WTC11 (cell line): ENCODE data around the gene ADAMTSL4. TPM values are rescaled to one million over a fixed set of nuclear protein-coding genes. Genes with fewer than 3 reads are reported as not detected.
A peak's percentile ranks its signal among the peaks of the same experiment; 100 is the strongest.

Source experiments
- CTCF ChIP-seq: fragments of 200-600 bp; IDR thresholded peaks from 2 replicates; pipeline ENCODE4 v1.8.0; 2022; ENCODE audit warnings: antibody characterized with exemption
- ETV6 ChIP-seq: sonication (generic); formaldehyde crosslinking; IDR thresholded peaks from 2 replicates; pipeline ENCODE4 v1.8.1; 2022; ENCODE audit warnings: mild to moderate bottlenecking, missing genetic modification reagents
- FOXP1 ChIP-seq: sonication (generic); formaldehyde crosslinking; IDR thresholded peaks from 2 replicates; pipeline ENCODE4 v1.8.0; 2022; ENCODE audit warnings: missing genetic modification reagents, mild to moderate bottlenecking, moderate library complexity, borderline replicate concordance
- IRF2 ChIP-seq: sonication (generic); formaldehyde crosslinking; IDR thresholded peaks from 2 replicates; pipeline ENCODE4 v1.8.0; 2022; ENCODE audit warnings: low read depth, missing genetic modification reagents, borderline replicate concordance
- JAZF1 ChIP-seq: fragments of 250-450 bp; sonication (Bioruptor Pico); IDR thresholded peaks from 2 replicates; pipeline ENCODE4 v1.9.0; 2021; ENCODE audit warnings: moderate library complexity, mild to moderate bottlenecking, inconsistent platforms
- MAX ChIP-seq: sonication (generic); formaldehyde crosslinking; IDR thresholded peaks from 2 replicates; pipeline ENCODE4 v1.8.0; 2022; ENCODE audit warnings: mild to moderate bottlenecking, missing genetic modification reagents
- MYBL2 ChIP-seq: sonication (generic); formaldehyde crosslinking; IDR thresholded peaks from 2 replicates; pipeline ENCODE4 v1.8.1; 2023; ENCODE audit warnings: mild to moderate bottlenecking, moderate library complexity, missing genetic modification reagents
- NFATC4 ChIP-seq: fragments of 250-450 bp; sonication (Bioruptor Pico); IDR thresholded peaks from 2 replicates; pipeline ENCODE4 v1.9.0; 2021; ENCODE audit warnings: mild to moderate bottlenecking
- NFE2L1 ChIP-seq: sonication (generic); formaldehyde crosslinking; IDR thresholded peaks from 2 replicates; pipeline ENCODE4 v1.8.1; 2023; ENCODE audit warnings: missing genetic modification reagents
- NR3C1 ChIP-seq: sonication (generic); formaldehyde crosslinking; conservative IDR thresholded peaks from 2 replicates; pipeline ENCODE4 v1.8.1; 2023; ENCODE audit warnings: low read depth, mild to moderate bottlenecking, missing genetic modification reagents
- TCF7 ChIP-seq: sonication (generic); formaldehyde crosslinking; IDR thresholded peaks from 2 replicates; pipeline ENCODE4 v1.8.0; 2022; ENCODE audit warnings: mild to moderate bottlenecking, low read depth, missing genetic modification reagents, moderate library complexity
- TEAD1 ChIP-seq: sonication (generic); formaldehyde crosslinking; IDR thresholded peaks from 2 replicates; pipeline ENCODE4 v1.8.0; 2022; ENCODE audit warnings: mild to moderate bottlenecking, missing genetic modification reagents
- USF2 ChIP-seq: sonication (generic); formaldehyde crosslinking; IDR thresholded peaks from 2 replicates; pipeline ENCODE4 v1.8.1; 2023; ENCODE audit warnings: mild to moderate bottlenecking, missing genetic modification reagents, moderate library complexity
- ZBTB21 ChIP-seq: sonication (generic); formaldehyde crosslinking; IDR thresholded peaks from 2 replicates; pipeline ENCODE4 v1.8.1; 2023; ENCODE audit warnings: mild to moderate bottlenecking, missing genetic modification reagents, borderline replicate concordance
- ZNF532 ChIP-seq: fragments of 250-450 bp; sonication (Bioruptor Pico); IDR thresholded peaks from 2 replicates; pipeline ENCODE4 v1.9.0; 2021; ENCODE audit warnings: mild to moderate bottlenecking, borderline replicate concordance
- total RNA-seq: library from RNA; stranded (reverse); gene quantifications from 3 replicates; pipeline ENCODE4 v1.2.3, GENCODE V29; 2021
- TF ChIP-seq, protein P1 (sequence below): fragments of 250-450 bp; sonication (Bioruptor Pico); conservative IDR thresholded peaks from 2 replicates; pipeline ENCODE4 v1.9.0; 2021; ENCODE audit warnings: mild to moderate bottlenecking
- TF ChIP-seq, protein P2 (sequence below): sonication (generic); formaldehyde crosslinking; IDR thresholded peaks from 2 replicates; pipeline ENCODE4 v1.8.1; 2023; ENCODE audit warnings: mild to moderate bottlenecking, missing genetic modification reagents, moderate library complexity
- TF ChIP-seq, protein P3 (sequence below): sonication (generic); formaldehyde crosslinking; IDR thresholded peaks from 2 replicates; pipeline ENCODE4 v1.8.1; 2022; ENCODE audit warnings: mild to moderate bottlenecking, missing genetic modification reagents, moderate library complexity, borderline replicate concordance
- TF ChIP-seq, protein P4 (sequence below): sonication (generic); formaldehyde crosslinking; IDR thresholded peaks from 2 replicates; pipeline ENCODE4 v1.8.0; 2022; ENCODE audit warnings: mild to moderate bottlenecking, missing genetic modification reagents

Gene ADAMTSL4
- total RNA-seq, 1 experiment from 2014 or later = 6.6 TPM

GRCh38 chr1:150578272-150579109 is 29.3 kb downstream of the ADAMTSL4 start (continued):
- TF ChIP-seq, protein P1, sequence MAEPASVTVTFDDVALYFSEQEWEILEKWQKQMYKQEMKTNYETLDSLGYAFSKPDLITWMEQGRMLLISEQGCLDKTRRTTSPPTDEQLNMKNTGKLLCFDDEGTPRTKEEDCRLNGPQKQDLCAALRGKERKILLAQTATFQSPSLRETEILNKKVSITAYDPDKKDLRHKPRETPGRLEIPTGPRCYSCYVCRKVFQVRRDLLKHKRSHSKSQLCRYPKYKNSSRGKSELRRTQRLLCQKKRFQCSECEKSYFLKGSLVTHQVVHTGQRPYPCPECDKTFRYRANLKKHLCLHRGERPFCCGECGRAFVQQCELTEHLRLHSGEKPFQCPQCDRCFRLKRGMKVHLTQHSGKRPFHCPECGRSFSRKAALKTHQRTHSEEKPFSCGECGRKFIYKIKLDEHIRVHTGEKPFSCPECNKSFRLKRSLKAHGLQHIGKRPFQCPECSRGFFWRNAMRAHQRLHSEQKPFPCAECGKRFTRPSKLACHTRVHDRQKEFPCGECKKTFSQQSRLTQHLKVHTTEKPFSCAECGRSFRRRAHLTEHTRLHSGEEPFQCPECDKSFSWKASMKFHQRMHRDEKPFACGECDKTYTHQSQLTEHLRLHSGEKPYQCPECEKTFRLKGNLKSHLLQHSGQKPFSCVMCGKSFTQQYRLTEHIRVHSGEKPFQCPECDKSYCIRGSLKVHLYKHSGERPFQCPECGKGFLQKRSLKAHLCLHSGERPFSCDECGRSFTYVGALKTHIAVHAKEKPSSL (CRISPR knock-in tag) = no peak
- 0 out of 2 replicates have a peak, but pooled peaks have one; percentile 48 for TF ChIP-seq NFATC4 (CRISPR knock-in tag)
- no peak; the same call in 1 of the 2 replicates for TF ChIP-seq NFE2L1 (CRISPR knock-in tag)
- TF ChIP-seq IRF2 (CRISPR knock-in tag) = no peak
- TF ChIP-seq USF2 = no peak
- TF ChIP-seq FOXP1 (CRISPR knock-in tag) = no peak
- TF ChIP-seq ZBTB21 (CRISPR knock-in tag) = no peak
- no peak for TF ChIP-seq CTCF
- 0 out of 2 replicates have a peak, but pooled peaks have one; percentile 12 for TF ChIP-seq ETV6 (CRISPR knock-in tag)
- TF ChIP-seq JAZF1 (CRISPR knock-in tag) = no peak
- TF ChIP-seq, protein P2, sequence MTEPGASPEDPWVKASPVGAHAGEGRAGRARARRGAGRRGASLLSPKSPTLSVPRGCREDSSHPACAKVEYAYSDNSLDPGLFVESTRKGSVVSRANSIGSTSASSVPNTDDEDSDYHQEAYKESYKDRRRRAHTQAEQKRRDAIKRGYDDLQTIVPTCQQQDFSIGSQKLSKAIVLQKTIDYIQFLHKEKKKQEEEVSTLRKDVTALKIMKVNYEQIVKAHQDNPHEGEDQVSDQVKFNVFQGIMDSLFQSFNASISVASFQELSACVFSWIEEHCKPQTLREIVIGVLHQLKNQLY (CRISPR knock-in tag) = peak; percentile 30; the same call in 1 of the 2 replicates
- TF ChIP-seq MAX (CRISPR knock-in tag) = peak; percentile 44; the same call in 1 of the 2 replicates
- no peak for TF ChIP-seq TCF7 (CRISPR knock-in tag)
- no peak for TF ChIP-seq MYBL2 (CRISPR knock-in tag)
- TF ChIP-seq, protein P3, sequence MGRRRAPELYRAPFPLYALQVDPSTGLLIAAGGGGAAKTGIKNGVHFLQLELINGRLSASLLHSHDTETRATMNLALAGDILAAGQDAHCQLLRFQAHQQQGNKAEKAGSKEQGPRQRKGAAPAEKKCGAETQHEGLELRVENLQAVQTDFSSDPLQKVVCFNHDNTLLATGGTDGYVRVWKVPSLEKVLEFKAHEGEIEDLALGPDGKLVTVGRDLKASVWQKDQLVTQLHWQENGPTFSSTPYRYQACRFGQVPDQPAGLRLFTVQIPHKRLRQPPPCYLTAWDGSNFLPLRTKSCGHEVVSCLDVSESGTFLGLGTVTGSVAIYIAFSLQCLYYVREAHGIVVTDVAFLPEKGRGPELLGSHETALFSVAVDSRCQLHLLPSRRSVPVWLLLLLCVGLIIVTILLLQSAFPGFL = no peak
- TF ChIP-seq TEAD1 (CRISPR knock-in tag) = peak; percentile 11; the same call in 1 of the 2 replicates
- TF ChIP-seq ZNF532 = no peak
- TF ChIP-seq NR3C1 (CRISPR knock-in tag) = no peak
- TF ChIP-seq, protein P4, sequence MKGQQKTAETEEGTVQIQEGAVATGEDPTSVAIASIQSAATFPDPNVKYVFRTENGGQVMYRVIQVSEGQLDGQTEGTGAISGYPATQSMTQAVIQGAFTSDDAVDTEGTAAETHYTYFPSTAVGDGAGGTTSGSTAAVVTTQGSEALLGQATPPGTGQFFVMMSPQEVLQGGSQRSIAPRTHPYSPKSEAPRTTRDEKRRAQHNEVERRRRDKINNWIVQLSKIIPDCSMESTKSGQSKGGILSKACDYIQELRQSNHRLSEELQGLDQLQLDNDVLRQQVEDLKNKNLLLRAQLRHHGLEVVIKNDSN (CRISPR knock-in tag) = peak; percentile 15; the same call in 1 of the 2 replicates
